Bronchial epithelial cell (primary cell): ENCODE data around the gene PDZD2. TPM values are rescaled to one million over a fixed set of nuclear protein-coding genes. Genes with fewer than 3 reads are reported as not detected.

Source experiments
- DNase-seq: peaks from one replicate; pipeline ENCODE4 v3.0.0-alpha.2; 2010; ENCODE audit warnings: low read depth
- FAIRE-seq: peaks from 2 replicates; lab custom pipeline; 2011; peaks lifted over from hg19 to GRCh38; lab: Jason Lieb, UNC
- H3K27me3 ChIP-seq: 2 replicates; pipeline ENCODE4 v1.5.1; 2011; ENCODE audit warnings: low read length; ENCODE audit not compliant: control insufficient read depth, insufficient read depth
- H3K36me3 ChIP-seq: 2 replicates; pipeline ENCODE4 v1.5.1; 2011; ENCODE audit warnings: low read length; ENCODE audit not compliant: control insufficient read depth, insufficient read depth
- H3K4me3 ChIP-seq: 2 replicates; pipeline ENCODE4 v1.5.1; 2011; ENCODE audit warnings: mild to moderate bottlenecking, low read depth, low read length, control low read depth
- CTCF ChIP-seq: IDR thresholded peaks from 2 replicates; pipeline ENCODE4 v1.5.1; 2011; ENCODE audit warnings: mild to moderate bottlenecking, moderate library complexity, low read length, control low read depth, inconsistent platforms; ENCODE audit not compliant: insufficient read depth, severe bottlenecking
- total RNA-seq: library from RNA; depleted of rRNA; stranded (reverse); fragments of >200 nt; gene quantifications from 2 replicates; pipeline ENCODE4 v1.2.1, GENCODE V29; 2014

The PDZD2 gene
- total RNA-seq, 1 donor from 2014 or later: 1.8 TPM

DNA sequence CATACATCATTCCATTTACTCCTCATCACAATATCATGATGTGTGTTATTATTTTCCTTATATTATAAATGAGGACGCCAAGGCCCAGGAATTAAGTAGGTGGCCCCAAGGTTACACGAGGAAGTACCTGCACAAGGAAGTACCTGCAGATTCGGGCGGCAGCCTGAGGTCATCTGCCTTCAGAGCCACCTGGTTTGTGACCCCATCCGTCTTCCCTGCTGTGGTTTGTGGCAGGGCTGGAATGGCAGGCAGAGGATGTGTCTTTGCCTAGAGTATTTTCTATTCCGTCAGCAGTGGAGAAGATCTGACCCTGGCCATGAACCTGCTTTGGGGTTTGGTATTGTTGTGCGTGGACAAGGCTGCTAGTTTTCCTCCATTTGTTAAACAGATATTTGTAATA, 59.7 kb downstream of the PDZD2 start:
- no peak overlapping the region for H3K4me3 ChIP-seq
- H3K36me3 ChIP-seq: no peaks in the 10 kb centered on the region
- no peak for TF ChIP-seq CTCF
- FAIRE-seq: no peak
- DNase-seq: no peak
- no peaks in the 10 kb centered on the region for H3K27me3 ChIP-seq

DNA sequence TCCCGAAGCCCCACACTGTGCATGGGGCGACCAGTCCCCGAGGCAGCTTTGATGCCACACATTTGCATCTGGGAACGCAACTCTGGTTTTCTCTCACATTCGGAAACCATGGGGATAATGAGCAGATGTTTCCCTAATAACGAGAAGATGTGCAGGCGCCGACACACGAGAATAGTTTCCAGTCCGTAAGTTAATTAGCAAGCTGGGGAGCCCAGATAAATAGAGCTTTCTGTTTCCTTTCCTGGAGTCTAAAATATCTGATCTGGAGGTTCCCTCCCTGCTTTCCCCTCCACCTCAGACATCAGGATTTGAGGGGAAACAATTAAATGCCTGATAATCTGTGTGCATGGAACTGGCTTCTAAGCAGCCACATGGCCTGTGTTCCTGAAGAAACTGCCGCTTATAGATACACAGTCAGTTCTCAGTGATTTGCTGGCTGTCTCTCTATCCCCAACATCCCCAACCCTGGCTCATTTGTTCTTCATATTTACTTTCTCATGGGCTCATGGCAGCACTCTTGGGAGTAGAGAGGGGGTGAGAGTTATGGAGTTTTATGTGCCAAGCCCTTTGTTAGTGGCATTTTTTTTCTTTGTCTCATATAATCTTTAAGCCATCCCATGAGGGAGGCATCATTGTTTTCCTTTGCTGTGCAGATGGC, 62.8 kb downstream of the PDZD2 start:
- H3K4me3 ChIP-seq: no peak overlapping the region
- H3K27me3 ChIP-seq: no peaks in the 10 kb centered on the region
- no peak for FAIRE-seq

DNA sequence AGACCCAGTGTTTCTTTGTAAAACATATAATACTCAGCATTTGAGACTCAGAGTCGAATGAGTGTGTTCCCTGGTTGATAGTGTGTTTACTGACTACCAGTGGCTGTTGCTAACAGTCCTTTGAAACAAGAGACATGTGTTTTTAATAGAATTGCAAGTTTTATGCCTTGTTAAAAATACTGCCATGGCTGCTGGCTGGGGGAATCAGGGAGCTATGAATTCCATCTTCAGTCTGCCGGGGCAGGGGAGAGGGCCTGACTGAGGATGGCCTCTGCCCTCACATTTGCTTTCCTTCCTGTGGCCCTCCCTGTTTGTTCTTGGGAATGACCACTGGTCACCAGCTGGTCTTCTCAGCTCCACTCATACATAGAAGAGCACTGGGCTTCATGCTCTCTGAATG, 63.8 kb downstream of the PDZD2 start:
- no peak for FAIRE-seq
- no peaks in the 10 kb centered on the region for H3K27me3 ChIP-seq
- no peaks in the 10 kb centered on the region for H3K36me3 ChIP-seq
- no peak for TF ChIP-seq CTCF
- H3K4me3 ChIP-seq: no peak overlapping the region
- no peak for DNase-seq

More for the DNA sequence above, 62.8 kb downstream of the PDZD2 start:
- DNase-seq: no peak
- H3K36me3 ChIP-seq: no peaks in the 10 kb centered on the region
- no peak for TF ChIP-seq CTCF

DNA sequence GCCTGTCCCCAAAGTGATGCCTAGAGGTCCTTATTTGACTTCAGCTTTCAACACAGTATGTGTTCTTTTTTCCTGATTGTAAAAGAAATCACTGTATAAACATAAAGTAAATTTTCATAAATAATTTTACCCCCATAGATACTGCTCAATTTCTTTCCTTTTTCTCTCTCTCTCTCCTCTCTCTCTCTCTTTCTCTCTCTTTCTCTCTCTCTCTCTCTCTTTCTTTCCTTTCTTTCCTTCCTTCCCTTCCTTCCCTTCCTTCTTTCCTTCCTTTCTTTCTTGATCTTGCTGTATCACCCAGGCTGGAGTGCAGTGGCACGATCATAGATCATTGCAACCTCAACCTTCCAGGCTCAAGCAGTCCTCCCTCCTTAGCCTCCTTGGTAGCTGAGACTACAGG, 64.8 kb downstream of the PDZD2 start:
- Histone ChIP-seq H3K36me3 (no peaks in the 10 kb centered on the region), H3K4me3 (no peak overlapping the region), H3K27me3 (no peaks in the 10 kb centered on the region)
- FAIRE-seq (no peak), DNase-seq (no peak)
- no peak for TF ChIP-seq CTCF

GRCh38 chr5:31706186-31706585, 67.3 kb downstream of the PDZD2 start:
- Histone ChIP-seq H3K27me3 (no peaks in the 10 kb centered on the region), H3K36me3 (no peaks in the 10 kb centered on the region), H3K4me3 (no peak overlapping the region)
- no peak for DNase-seq
- no peak for TF ChIP-seq CTCF
- no peak for FAIRE-seq

DNA sequence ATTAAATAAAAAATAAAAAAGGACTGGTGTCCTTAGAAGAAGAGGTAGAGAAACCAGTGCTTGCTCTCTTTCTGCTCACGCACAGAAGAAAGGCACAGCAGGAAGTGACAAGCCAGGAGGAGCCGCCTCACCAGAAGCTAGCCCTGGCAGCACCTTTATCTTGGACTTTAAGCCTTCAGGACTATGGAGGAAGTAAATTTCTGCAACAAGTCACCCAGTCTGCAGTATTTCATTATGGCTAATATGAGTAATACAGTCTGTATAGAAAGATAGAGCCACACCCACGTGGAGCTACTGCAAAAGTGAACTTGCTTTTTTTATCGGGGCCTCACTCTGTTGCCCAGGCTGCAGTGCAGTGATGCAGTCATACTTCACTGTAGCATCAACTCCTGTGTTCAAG, 68.4 kb downstream of the PDZD2 start:
- FAIRE-seq: no peak
- no peaks in the 10 kb centered on the region for H3K27me3 ChIP-seq
- H3K4me3 ChIP-seq: no peak overlapping the region
- no peak for TF ChIP-seq CTCF
- H3K36me3 ChIP-seq: no peaks in the 10 kb centered on the region
- peak; percentile 26 for DNase-seq
